CD14-positive monocyte (primary cell): ENCODE results near the gene RARB. TPM values are rescaled to one million over a fixed set of nuclear protein-coding genes. Genes with fewer than 3 reads are reported as not detected.

Experiments
- DNase-seq, 3 donors: peaks; one replicate each; pipeline ENCODE4 v3.0.0-alpha.2; 2011 to 2022
- H2AFZ ChIP-seq: 2 replicates; pipeline ENCODE4 v1.6.0; 2012; ENCODE audit warnings: mild to moderate bottlenecking, low read depth, low read length, inconsistent platforms; ENCODE audit not compliant: insufficient read depth, poor library complexity, severe bottlenecking
- H3K27ac ChIP-seq, 2 donors: 1 replicate in 1 of 2; 2 replicates in 1 of 2; pipeline ENCODE4 v1.5.1; 2012 to 2013; ENCODE audit warnings: low read length in 2 of 2, control low read depth in 1 of 2, inconsistent platforms in 1 of 2, low read depth in 1 of 2, mild to moderate bottlenecking in 1 of 2
- H3K27me3 ChIP-seq, 2 donors: one replicate each; pipeline versions ENCODE4 v1.6.0 to v1.6.1; 2011 to 2013; ENCODE audit warnings: low read length in 2 of 2; ENCODE audit not compliant: control insufficient read depth in 2 of 2, insufficient read depth in 2 of 2
- H3K36me3 ChIP-seq, 2 donors: replicated peaks in 1 of 2; 1 replicate in 1 of 2; 2 replicates in 1 of 2; pipeline versions ENCODE4 v1.5.1 to v1.6.1; 2012 to 2013; ENCODE audit warnings: low read length in 2 of 2, control low read depth in 1 of 2, inconsistent platforms in 1 of 2, mild to moderate bottlenecking in 1 of 2; ENCODE audit not compliant: insufficient read depth in 2 of 2, control insufficient read depth in 1 of 2
- H3K4me1 ChIP-seq, 2 donors: 1 replicate in 1 of 2; 2 replicates in 1 of 2; pipeline versions ENCODE4 v1.5.1 to v1.6.1; 2012 to 2013; ENCODE audit warnings: low read length in 2 of 2, control low read depth in 1 of 2, inconsistent platforms in 1 of 2, mild to moderate bottlenecking in 1 of 2, moderate library complexity in 1 of 2; ENCODE audit not compliant: insufficient read depth in 2 of 2, control insufficient read depth in 1 of 2
- H3K4me2 ChIP-seq: replicated peaks from 2 replicates; pipeline ENCODE3; 2012; ENCODE audit warnings: low read length, moderate library complexity, mild to moderate bottlenecking; ENCODE audit not compliant: poor library complexity, severe bottlenecking; ENCODE audit errors: extremely low read depth
- H3K4me3 ChIP-seq, 3 experiments: fragments of 200-600 bp in 1 of 3; sonication (generic) in 1 of 3; replicated peaks in 1 of 3; 1 replicate in 2 of 3; 2 replicates in 1 of 3; pipeline ENCODE4 v1.5.1; 2011 to 2013; ENCODE audit warnings: low read length in 3 of 3, mild to moderate bottlenecking in 3 of 3, control low read depth in 2 of 3, low read depth in 2 of 3, inconsistent platforms in 1 of 3, moderate library complexity in 1 of 3
- H3K79me2 ChIP-seq: 2 replicates; pipeline ENCODE4 v1.6.0; 2012; ENCODE audit warnings: mild to moderate bottlenecking, control low read depth, inconsistent platforms, low read length, moderate library complexity; ENCODE audit not compliant: insufficient read depth
- H3K9ac ChIP-seq: 2 replicates; pipeline ENCODE4 v1.6.0; 2017; ENCODE audit warnings: low read length, mild to moderate bottlenecking; ENCODE audit not compliant: insufficient read depth, poor library complexity, severe bottlenecking
- H3K9me3 ChIP-seq, 2 donors: replicated peaks in 1 of 2; 1 replicate in 1 of 2; 2 replicates in 1 of 2; pipeline versions ENCODE4 v1.5.1 to v1.6.1; 2012 to 2013; ENCODE audit warnings: low read length in 2 of 2, control low read depth in 1 of 2; ENCODE audit not compliant: control insufficient read depth in 1 of 2, insufficient read depth in 1 of 2
- H4K20me1 ChIP-seq: 2 replicates; pipeline ENCODE4 v1.6.0; 2012; ENCODE audit warnings: mild to moderate bottlenecking, low read length, control low read depth, moderate library complexity; ENCODE audit not compliant: insufficient read depth
- H3K27ac Mint-ChIP-seq, 7 donors: one replicate each; pipeline ENCODE4 v1.8.0; 2020; ENCODE audit warnings: mild to moderate bottlenecking in 7 of 7, mixed read lengths in 7 of 7, moderate library complexity in 6 of 7, inconsistent platforms in 2 of 7
- H3K27me3 Mint-ChIP-seq, 3 donors: one replicate each; pipeline ENCODE4 v1.8.0; 2021 to 2022; ENCODE audit warnings: low read depth in 3 of 3, mild to moderate bottlenecking in 3 of 3, mixed read lengths in 3 of 3, moderate library complexity in 3 of 3, inconsistent platforms in 1 of 3
- H3K36me3 Mint-ChIP-seq, 2 donors: one replicate each; pipeline ENCODE4 v1.8.0; 2020; ENCODE audit warnings: mixed read lengths in 2 of 2, inconsistent platforms in 1 of 2, mild to moderate bottlenecking in 1 of 2
- H3K4me1 Mint-ChIP-seq: one replicate; pipeline ENCODE4 v1.8.0; 2020; ENCODE audit warnings: mild to moderate bottlenecking, mixed read lengths
- H3K4me3 Mint-ChIP-seq, 2 donors: one replicate each; pipeline ENCODE4 v1.8.0; 2020; ENCODE audit warnings: mild to moderate bottlenecking in 2 of 2, mixed read lengths in 2 of 2, moderate library complexity in 1 of 2
- H3K9me3 Mint-ChIP-seq, 7 donors: one replicate each; pipeline ENCODE4 v1.8.0; 2020 to 2022; ENCODE audit warnings: mixed read lengths in 7 of 7, mild to moderate bottlenecking in 6 of 7, moderate library complexity in 6 of 7, inconsistent platforms in 2 of 7
- whole genome bisulfite sequencing: methylation state at CpG from one replicate; pipeline ENCODE4 v1.1.5; 2013; ENCODE audit warnings: missing lambda C conversion rate; ENCODE audit not compliant: insufficient coverage; 5-methylcytosine and 5-hydroxymethylcytosine counted together
- intact Hi-C, 2 donors: fragments of 100-400 bp; cut with micrococcal nuclease; formaldehyde crosslinking; loops; one replicate each; pipeline versions ENCODE4 v1.15.0 to v1.15.1; 2023
- polyA plus RNA-seq, 3 donors: library from polyadenylated mRNA; depleted of rRNA in 1 of 3; unstranded in 2 of 3; stranded (reverse) in 1 of 3; fragments of 300-500 nt in 2 of 3; fragments of >200 nt in 1 of 3; fragmentation: Illumina TruSeq in 2 of 3; gene quantifications; 1 replicate in 2 of 3; 2 replicates in 1 of 3; pipeline ENCODE4 v1.2.3, GENCODE V29; 2012 to 2021
- TF ChIP-seq, protein P1 (sequence below): fragments of 200-600 bp; IDR thresholded peaks from one replicate; pipeline ENCODE4 v1.8.0; 2022; ENCODE audit warnings: antibody characterized with exemption, mild to moderate bottlenecking

The RARB gene
- polyA plus RNA-seq, 3 donors: not detected

- Mint-ChIP-seq H3K27me3 (peaks cover 0 to 2% (median 1%) of the 10 kb centered on the region in 3 donors), H3K4me1 (no peaks in the 10 kb centered on the region), H3K27ac (no peak overlapping the region), H3K36me3 (no peaks in the 10 kb centered on the region), H3K4me3 (no peak overlapping the region), H3K9me3 (peaks cover 0 to 6% (median 2%) of the 10 kb centered on the region in 7 donors)
- no peak for DNase-seq
- Histone ChIP-seq H3K4me3 (no peak overlapping the region), H3K27ac (no peak overlapping the region), H3K4me2 (no peak overlapping the region), H3K9ac (no peak overlapping the region), H3K36me3 (no peaks in the 10 kb centered on the region), H4K20me1 (no peaks in the 10 kb centered on the region), H3K27me3 (no peaks in the 10 kb centered on the region), H2AFZ (no peak overlapping the region), H3K79me2 (no peaks in the 10 kb centered on the region), H3K4me1 (no peaks in the 10 kb centered on the region), H3K9me3 (no peaks in the 10 kb centered on the region)
- intact Hi-C loops: no loop called here
- TF ChIP-seq, protein P1, sequence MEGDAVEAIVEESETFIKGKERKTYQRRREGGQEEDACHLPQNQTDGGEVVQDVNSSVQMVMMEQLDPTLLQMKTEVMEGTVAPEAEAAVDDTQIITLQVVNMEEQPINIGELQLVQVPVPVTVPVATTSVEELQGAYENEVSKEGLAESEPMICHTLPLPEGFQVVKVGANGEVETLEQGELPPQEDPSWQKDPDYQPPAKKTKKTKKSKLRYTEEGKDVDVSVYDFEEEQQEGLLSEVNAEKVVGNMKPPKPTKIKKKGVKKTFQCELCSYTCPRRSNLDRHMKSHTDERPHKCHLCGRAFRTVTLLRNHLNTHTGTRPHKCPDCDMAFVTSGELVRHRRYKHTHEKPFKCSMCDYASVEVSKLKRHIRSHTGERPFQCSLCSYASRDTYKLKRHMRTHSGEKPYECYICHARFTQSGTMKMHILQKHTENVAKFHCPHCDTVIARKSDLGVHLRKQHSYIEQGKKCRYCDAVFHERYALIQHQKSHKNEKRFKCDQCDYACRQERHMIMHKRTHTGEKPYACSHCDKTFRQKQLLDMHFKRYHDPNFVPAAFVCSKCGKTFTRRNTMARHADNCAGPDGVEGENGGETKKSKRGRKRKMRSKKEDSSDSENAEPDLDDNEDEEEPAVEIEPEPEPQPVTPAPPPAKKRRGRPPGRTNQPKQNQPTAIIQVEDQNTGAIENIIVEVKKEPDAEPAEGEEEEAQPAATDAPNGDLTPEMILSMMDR: no peak
- WGBS: no CpG with 5 or more reads among the region's 3 CpGs
These were observed 43.6 kb upstream of the RARB start for GRCh38 chr3:25384471-25384870.

DNA sequence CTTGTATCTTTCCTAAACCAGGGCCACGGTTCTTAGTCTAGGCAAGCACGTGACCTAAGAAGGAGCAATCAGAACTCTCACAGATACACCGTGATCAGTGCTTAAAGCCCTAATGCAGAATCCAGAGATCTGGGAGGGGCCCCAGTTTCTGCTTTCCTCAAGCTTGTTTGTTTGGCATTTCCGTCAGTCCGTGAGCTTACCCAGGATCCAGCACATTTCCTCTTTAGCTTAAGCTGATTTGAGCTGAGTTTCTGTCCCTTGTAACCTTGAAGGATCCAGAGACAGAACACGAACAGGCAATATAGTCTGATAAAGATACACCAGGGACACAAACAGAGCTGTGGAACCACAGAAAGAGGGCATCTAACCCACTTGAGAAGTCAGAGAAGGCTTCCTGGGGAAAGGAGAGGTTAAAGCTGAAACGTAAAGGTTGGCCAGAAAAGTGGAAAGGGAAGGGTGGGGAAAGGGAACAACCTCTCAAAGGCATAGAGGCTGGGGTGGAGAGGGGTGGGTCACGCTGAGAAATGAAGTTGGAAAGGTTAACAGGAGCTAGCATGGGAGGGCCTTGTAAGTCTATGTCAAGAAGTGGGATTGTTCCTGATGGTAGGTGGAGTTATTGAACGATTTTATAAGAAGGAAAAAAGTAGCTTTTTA lies 42.1 kb upstream of the RARB start:
- WGBS: 67% methylated on average over 9 of the region's 9 CpGs
- Histone ChIP-seq H4K20me1 (no peaks in the 10 kb centered on the region), H3K9ac (no peak overlapping the region), H3K27ac (no peak overlapping the region), H3K4me2 (no peak overlapping the region), H3K4me1 (no peaks in the 10 kb centered on the region), H3K36me3 (no peaks in the 10 kb centered on the region), H3K4me3 (no peak overlapping the region), H3K9me3 (no peaks in the 10 kb centered on the region), H3K79me2 (no peaks in the 10 kb centered on the region), H3K27me3 (no peaks in the 10 kb centered on the region), H2AFZ (no peak overlapping the region)
- intact Hi-C loops: no loop called here
- peaks cover 0 to 6% (median 2%) of the 10 kb centered on the region in 7 donors for H3K9me3 Mint-ChIP-seq
- TF ChIP-seq, protein P1: no peak
- no peaks in the 10 kb centered on the region for H3K4me1 Mint-ChIP-seq
- no peaks in the 10 kb centered on the region for H3K27me3 Mint-ChIP-seq
- no peak for DNase-seq
- H3K36me3 Mint-ChIP-seq: no peaks in the 10 kb centered on the region
- H3K4me3 Mint-ChIP-seq: no peak overlapping the region
- H3K27ac Mint-ChIP-seq: no peak overlapping the region
